Motor neuron (in vitro differentiated cells): ENCODE measurements around the gene TRAPPC3. TPM values are rescaled to one million over a fixed set of nuclear protein-coding genes. Genes with fewer than 3 reads are reported as not detected.

Experiments
- ATAC-seq, 8 experiments: fragments of 200-7000 bp; cut with Tn5 transposase; replicated peaks in 6 of 8; 2 replicates each; pipeline ENCODE4 v1.8.0; 2021; ENCODE audit warnings: mild to moderate bottlenecking in 8 of 8, moderate library complexity in 8 of 8
- H3K27ac ChIP-seq, 2 donors: fragments of 250-450 bp; sonication (Bioruptor Pico); 2 replicates each; pipeline ENCODE4 v1.9.0; 2021; ENCODE audit warnings: antibody characterized with exemption in 2 of 2, mild to moderate bottlenecking in 2 of 2, moderate library complexity in 1 of 2
- H3K4me1 ChIP-seq, 2 donors: fragments of 250-450 bp; sonication (Bioruptor Pico); replicated peaks in 1 of 2; 2 replicates each; pipeline ENCODE4 v1.6.1; 2021; ENCODE audit warnings: antibody characterized with exemption in 2 of 2, mild to moderate bottlenecking in 2 of 2, moderate library complexity in 1 of 2
- H3K4me3 ChIP-seq, 5 donors: fragments of 250-450 bp; sonication (Bioruptor Pico); 2 replicates each; pipeline ENCODE4 v1.9.0; 2021; ENCODE audit warnings: antibody characterized with exemption in 5 of 5, mild to moderate bottlenecking in 5 of 5, moderate library complexity in 4 of 5
- WGBS, 10 experiments: fragments of 450-650 bp; shearing (Covaris generic); methylation state at CpG; one replicate each; pipeline ENCODE4 v1.0.0; 2022; 5-methylcytosine and 5-hydroxymethylcytosine counted together
- in situ Hi-C, 9 experiments: fragments of 400-800 bp; cut with MboI; loops; one replicate each; pipeline ENCODE4 v1.15.0; 2021; ENCODE audit warnings: low sequenced_read_pairs in 9 of 9, low pct_unique_long_range_greater_than_20kb in 2 of 9; ENCODE audit not compliant: unreplicated experiment in 9 of 9
- total RNA-seq, 8 experiments: library from RNA; unstranded; fragments of 300-600 nt; gene quantifications; 2 replicates each; pipeline versions ENCODE4 v1.2.3 to v1.2.4, GENCODE V29; 2022

The TRAPPC3 gene
- total RNA-seq, 8 experiments from 2014 or later = 56.1 to 121 (median 69.5) TPM

- no CpG with 5 or more reads among the region's 7 CpGs for WGBS, 10 experiments
- no peak for ATAC-seq
- in situ Hi-C loops = no loop called here
- no peak overlapping the region for H3K27ac ChIP-seq
- H3K4me3 ChIP-seq = no peak overlapping the region
- peaks cover 13 to 23% of the 10 kb centered on the region in 2 donors for H3K4me1 ChIP-seq
Measured at GRCh38 chr1:36126797-36127500, 22.3 kb downstream of the TRAPPC3 start.

GRCh38 chr1:36126005-36126716 is 23.1 kb downstream of the TRAPPC3 start:
- 20 to 88% (median 72%) methylated on average over 2 to 16 of the region's 21 CpGs; no CpG with 5 or more reads in 2 of the 10 experiments for WGBS, 10 experiments
- no peak overlapping the region for H3K27ac ChIP-seq
- H3K4me3 ChIP-seq = no peak overlapping the region
- in situ Hi-C loops = no loop called here
- no peak for ATAC-seq
- H3K4me1 ChIP-seq = peaks cover 13 to 23% of the 10 kb centered on the region in 2 donors

GRCh38 chr1:36125129-36125991 is 23.9 kb downstream of the TRAPPC3 start, which contains the start of gene COL8A2:
Gene COL8A2, minus strand, starts transcription at chr1:36125222. Its CDS starts 24,980 bp downstream, at chr1:36100242.
- WGBS, 10 experiments = 7 to 84% (median 60%) methylated on average over 1 to 14 of the region's 77 CpGs; no CpG with 5 or more reads in 5 of the 10 experiments
- H3K4me3 ChIP-seq = peak within 1 kb of the TSS in 3 of 5 donors; percentile 1 to 8 (median 6)
- no peak within 1 kb of the TSS for H3K27ac ChIP-seq
- peaks cover 13 to 23% of the 10 kb centered on the region in 2 donors for H3K4me1 ChIP-seq
- in situ Hi-C loops = no loop called here
- peak; percentile 46 to 86 (median 76) for ATAC-seq

- H3K4me1 ChIP-seq = peaks cover 13 to 23% of the 10 kb centered on the region in 2 donors
- no peak overlapping the region for H3K27ac ChIP-seq
- 40 to 86% (median 63%) methylated on average over 1 to 6 of the region's 42 CpGs; no CpG with 5 or more reads in 6 of the 10 experiments for whole genome bisulfite sequencing, 10 experiments
- H3K4me3 ChIP-seq = peak overlapping the region in 2 of 5 donors; percentile 6 to 8
- ATAC-seq = peak in 3 of 8 experiments; percentile 0 to 4 (median 1)
- in situ Hi-C loops = loop anchor here in 3 of 9 experiments (25.0 kb wide), 2 partner anchors 163 to 288 kb away; no protein-coding TSS in a partner anchor
Measured at GRCh38 chr1:36124404-36125128, 24.7 kb downstream of the TRAPPC3 start.

GRCh38 chr1:36123356-36123755 is 25.9 kb downstream of the TRAPPC3 start:
- WGBS, 10 experiments = 42 to 72% (median 53%) methylated on average over 3 to 5 of the region's 8 CpGs; no CpG with 5 or more reads in 5 of the 10 experiments
- no peak overlapping the region for H3K27ac ChIP-seq
- in situ Hi-C loops = loop anchor here in 3 of 9 experiments (25.0 kb wide), 2 partner anchors 164 to 289 kb away; no protein-coding TSS in a partner anchor
- H3K4me3 ChIP-seq = no peak overlapping the region
- peaks cover 13 to 23% of the 10 kb centered on the region in 2 donors for H3K4me1 ChIP-seq
- ATAC-seq = peak in 3 of 8 experiments; percentile 1 to 65 (median 8)

- 64 to 80% (median 72%) methylated on average over 2 to 11 of the region's 12 CpGs; no CpG with 5 or more reads in 4 of the 10 experiments for WGBS, 10 experiments
- no peak overlapping the region for H3K4me3 ChIP-seq
- in situ Hi-C loops = loop anchor here in 3 of 9 experiments (25.0 kb wide), 2 partner anchors 165 to 290 kb away; no protein-coding TSS in a partner anchor
- peaks cover 13 to 23% of the 10 kb centered on the region in 2 donors for H3K4me1 ChIP-seq
- no peak overlapping the region for H3K27ac ChIP-seq
- peak in 5 of 8 experiments; percentile 17 to 73 (median 34) for ATAC-seq
Measured at GRCh38 chr1:36122062-36123030, 26.9 kb downstream of the TRAPPC3 start.

GRCh38 chr1:36119456-36119855 is 29.8 kb downstream of the TRAPPC3 start:
- Histone ChIP-seq H3K4me3 (no peak overlapping the region), H3K27ac (no peak overlapping the region), H3K4me1 (peaks cover 13 to 18% of the 10 kb centered on the region in 2 donors)
- ATAC-seq = no peak
- in situ Hi-C loops = loop anchor here in 3 of 9 experiments (25.0 kb wide), 2 partner anchors 168 to 293 kb away; no protein-coding TSS in a partner anchor
- whole genome bisulfite sequencing, 10 experiments = 56 to 75% (median 65%) methylated on average over 4 to 8 of the region's 9 CpGs; no CpG with 5 or more reads in 6 of the 10 experiments

- in situ Hi-C loops = loop anchor here in 3 of 9 experiments (25.0 kb wide), 2 partner anchors 169 to 294 kb away; no protein-coding TSS in a partner anchor
- 70 to 100% (median 80%) methylated on average over 1 to 5 of the region's 10 CpGs; no CpG with 5 or more reads in 2 of the 10 experiments for WGBS, 10 experiments
- Histone ChIP-seq H3K4me3 (no peak overlapping the region), H3K27ac (no peak overlapping the region), H3K4me1 (peaks cover 13 to 18% of the 10 kb centered on the region in 2 donors)
- ATAC-seq = peak in 1 of 8 experiments; percentile 23
Measured at GRCh38 chr1:36118447-36119204, 30.7 kb downstream of the TRAPPC3 start.

- in situ Hi-C loops = loop anchor here in 3 of 9 experiments (25.0 kb wide), 2 partner anchors 170 to 295 kb away; no protein-coding TSS in a partner anchor
- peak in 4 of 8 experiments; percentile 8 to 71 (median 36) for ATAC-seq
- no peak overlapping the region for H3K4me3 ChIP-seq
- peaks cover 0 to 6% of the 10 kb centered on the region in 2 donors for H3K4me1 ChIP-seq
- H3K27ac ChIP-seq = no peak overlapping the region
- 70 to 100% (median 83%) methylated on average over 1 to 5 of the region's 5 CpGs; no CpG with 5 or more reads in 5 of the 10 experiments for WGBS, 10 experiments
Measured at GRCh38 chr1:36116901-36117300, 32.4 kb downstream of the TRAPPC3 start.

GRCh38 chr1:36115931-36116330 is 33.4 kb downstream of the TRAPPC3 start:
- Histone ChIP-seq H3K4me1 (peaks cover 0 to 6% of the 10 kb centered on the region in 2 donors), H3K27ac (no peak overlapping the region), H3K4me3 (no peak overlapping the region)
- 0 to 100% (median 59%) methylated on average over 1 to 5 of the region's 5 CpGs; no CpG with 5 or more reads in 5 of the 10 experiments for WGBS, 10 experiments
- peak in 7 of 8 experiments; percentile 4 to 63 (median 25) for ATAC-seq
- in situ Hi-C loops = loop anchor here in 3 of 9 experiments (25.0 kb wide), 2 partner anchors 171 to 296 kb away; no protein-coding TSS in a partner anchor
